GM12878 (cell line): ENCODE data around the gene NR1D1.

Source experiments
- CTCF ChIP-seq, 3 experiments: IDR thresholded peaks in 2 of 3; conservative IDR thresholded peaks in 1 of 3; 2 replicates each; pipeline ENCODE4 v1.5.1; 2011; ENCODE audit warnings: low read depth in 3 of 3, low read length in 3 of 3, mild to moderate bottlenecking in 3 of 3, control low read depth in 2 of 3, moderate library complexity in 2 of 3, inconsistent platforms in 1 of 3, mixed read lengths in 1 of 3; ENCODE audit not compliant: control insufficient read depth in 2 of 3, insufficient read depth in 1 of 3; ENCODE audit errors: extremely low read depth in 1 of 3
- GABPA ChIP-seq: IDR thresholded peaks from 2 replicates; pipeline ENCODE4 v1.6.1; 2014; ENCODE audit warnings: antibody characterized with exemption, low read depth, mild to moderate bottlenecking, inconsistent platforms
- MXI1 ChIP-seq: fragments of 150-350 bp; IDR thresholded peaks from 2 replicates; pipeline ENCODE4 v1.6.1; 2011; ENCODE audit warnings: low read depth, mild to moderate bottlenecking, inconsistent platforms, low read length, improper control_type of control experiment
- NR2C1 ChIP-seq: fragments of 450-650 bp; IDR thresholded peaks from 2 replicates; pipeline ENCODE4 v1.6.1; 2017; ENCODE audit warnings: antibody characterized with exemption, mild to moderate bottlenecking, moderate library complexity
- TCF7 ChIP-seq: IDR thresholded peaks from 2 replicates; pipeline ENCODE4 v1.6.1; 2014; ENCODE audit warnings: antibody characterized with exemption, borderline replicate concordance
- ZBTB33 ChIP-seq: fragments of 450-650 bp; IDR thresholded peaks from 2 replicates; pipeline ENCODE4 v1.6.1; 2017; ENCODE audit warnings: mild to moderate bottlenecking

- TF ChIP-seq CTCF (IDR thresholded peaks at IDR 0.05 in 2 of 3, conservative IDR thresholded peaks at IDR 0.05 in 1 of 3; ENCODE audit: control insufficient read depth in 2 of 3, extremely low read depth in 1 of 3, insufficient read depth in 1 of 3, low read depth in 3 of 3, low read length in 3 of 3): no peak
- TF ChIP-seq GABPA: no peak
- no peak for TF ChIP-seq NR2C1
- no peak for TF ChIP-seq TCF7
- TF ChIP-seq ZBTB33: 0 out of 2 replicates have a peak, but pooled peaks have one; percentile 18
- TF ChIP-seq MXI1: no peak
Observed at GRCh38 chr17:40099619-40100418, 570 bp downstream of the NR1D1 start.
